DOHH2 (cell line): Measurements from ENCODE around the gene REC114.

Experiments used
- EZH2phosphoT487 ChIP-seq: fragments of 200-600 bp; sonication (generic); IDR thresholded peaks from 2 replicates; pipeline ENCODE4 v1.6.1; 2017; ENCODE audit warnings: borderline replicate concordance, mild to moderate bottlenecking, antibody characterized with exemption, low read length, moderate library complexity, mixed read lengths
- TF ChIP-seq, protein P1 (sequence below): fragments of 200-600 bp; sonication (generic); IDR thresholded peaks from one replicate; pipeline ENCODE4 v1.5.1; 2014; ENCODE audit warnings: antibody characterized with exemption, mild to moderate bottlenecking, low read depth, low read length; ENCODE audit not compliant: poor library complexity, severe bottlenecking

DNA sequence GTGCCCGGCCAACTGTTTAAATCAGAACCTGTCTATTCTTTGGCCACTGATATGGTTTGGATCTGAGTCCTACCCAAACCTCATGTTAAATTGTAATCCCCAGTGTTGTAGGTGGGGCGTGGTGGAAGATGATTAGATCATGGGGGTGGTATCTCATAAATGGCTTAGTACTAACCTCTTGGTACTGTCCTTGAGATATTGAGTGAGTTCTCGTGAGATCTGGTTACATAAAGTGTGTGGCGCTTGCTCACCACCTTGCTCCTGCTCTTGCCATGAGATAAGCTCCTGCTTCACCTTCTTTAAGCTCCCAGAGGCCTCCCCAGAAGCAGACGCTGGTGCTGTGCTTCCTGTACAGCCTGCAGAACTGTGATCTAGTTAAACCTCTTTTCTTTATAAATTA is 42.4 kb downstream of the REC114 start:
- TF ChIP-seq, protein P1, sequence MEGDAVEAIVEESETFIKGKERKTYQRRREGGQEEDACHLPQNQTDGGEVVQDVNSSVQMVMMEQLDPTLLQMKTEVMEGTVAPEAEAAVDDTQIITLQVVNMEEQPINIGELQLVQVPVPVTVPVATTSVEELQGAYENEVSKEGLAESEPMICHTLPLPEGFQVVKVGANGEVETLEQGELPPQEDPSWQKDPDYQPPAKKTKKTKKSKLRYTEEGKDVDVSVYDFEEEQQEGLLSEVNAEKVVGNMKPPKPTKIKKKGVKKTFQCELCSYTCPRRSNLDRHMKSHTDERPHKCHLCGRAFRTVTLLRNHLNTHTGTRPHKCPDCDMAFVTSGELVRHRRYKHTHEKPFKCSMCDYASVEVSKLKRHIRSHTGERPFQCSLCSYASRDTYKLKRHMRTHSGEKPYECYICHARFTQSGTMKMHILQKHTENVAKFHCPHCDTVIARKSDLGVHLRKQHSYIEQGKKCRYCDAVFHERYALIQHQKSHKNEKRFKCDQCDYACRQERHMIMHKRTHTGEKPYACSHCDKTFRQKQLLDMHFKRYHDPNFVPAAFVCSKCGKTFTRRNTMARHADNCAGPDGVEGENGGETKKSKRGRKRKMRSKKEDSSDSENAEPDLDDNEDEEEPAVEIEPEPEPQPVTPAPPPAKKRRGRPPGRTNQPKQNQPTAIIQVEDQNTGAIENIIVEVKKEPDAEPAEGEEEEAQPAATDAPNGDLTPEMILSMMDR, result no peak
- TF ChIP-seq EZH2phosphoT487, result no peak
